Measurements from ENCODE around the gene PDHA1.

GRCh38 chrX:19361701-19362100, 18.0 kb downstream of the PDHA1 start:
- TF ChIP-seq, protein P1, sequence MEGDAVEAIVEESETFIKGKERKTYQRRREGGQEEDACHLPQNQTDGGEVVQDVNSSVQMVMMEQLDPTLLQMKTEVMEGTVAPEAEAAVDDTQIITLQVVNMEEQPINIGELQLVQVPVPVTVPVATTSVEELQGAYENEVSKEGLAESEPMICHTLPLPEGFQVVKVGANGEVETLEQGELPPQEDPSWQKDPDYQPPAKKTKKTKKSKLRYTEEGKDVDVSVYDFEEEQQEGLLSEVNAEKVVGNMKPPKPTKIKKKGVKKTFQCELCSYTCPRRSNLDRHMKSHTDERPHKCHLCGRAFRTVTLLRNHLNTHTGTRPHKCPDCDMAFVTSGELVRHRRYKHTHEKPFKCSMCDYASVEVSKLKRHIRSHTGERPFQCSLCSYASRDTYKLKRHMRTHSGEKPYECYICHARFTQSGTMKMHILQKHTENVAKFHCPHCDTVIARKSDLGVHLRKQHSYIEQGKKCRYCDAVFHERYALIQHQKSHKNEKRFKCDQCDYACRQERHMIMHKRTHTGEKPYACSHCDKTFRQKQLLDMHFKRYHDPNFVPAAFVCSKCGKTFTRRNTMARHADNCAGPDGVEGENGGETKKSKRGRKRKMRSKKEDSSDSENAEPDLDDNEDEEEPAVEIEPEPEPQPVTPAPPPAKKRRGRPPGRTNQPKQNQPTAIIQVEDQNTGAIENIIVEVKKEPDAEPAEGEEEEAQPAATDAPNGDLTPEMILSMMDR (IDR thresholded peaks at IDR 0.05): no peak
- TF ChIP-seq POLR2A (IDR thresholded peaks at IDR 0.05; ENCODE audit: low read depth) (no peak), EP300 (IDR thresholded peaks at IDR 0.05) (no peak)

Data from esophagus muscularis mucosa (tissue), 4 donors.